GM12801 (cell line): ENCODE measurements around the gene WFDC12.

Experiments
- TF ChIP-seq, protein P1 (sequence below): IDR thresholded peaks from one replicate; pipeline ENCODE4 v1.5.1; 2011; ENCODE audit warnings: control low read depth; ENCODE audit not compliant: insufficient read length; ENCODE audit errors: extremely low read depth

WFDC12 gene

DNA sequence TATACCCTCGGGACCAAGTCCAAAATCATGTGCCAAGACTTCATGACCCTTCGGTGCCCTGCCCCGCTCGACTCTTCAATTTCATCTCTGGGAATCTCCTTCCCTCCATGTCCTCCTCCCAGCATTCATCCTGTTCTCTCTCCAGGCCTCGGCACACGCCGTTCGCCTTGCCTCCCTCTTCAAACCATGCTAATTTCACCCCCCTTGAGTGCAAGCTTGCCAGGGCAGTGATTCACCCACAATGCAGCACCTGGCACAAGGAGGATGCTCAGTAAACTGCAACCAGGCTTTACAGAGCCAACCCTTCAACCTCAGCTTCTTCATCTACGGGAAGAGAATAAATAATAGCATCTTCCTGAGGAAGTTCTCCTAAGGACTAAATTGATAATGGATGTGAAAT, 27.5 kb downstream of the WFDC12 start:
- TF ChIP-seq, protein P1, sequence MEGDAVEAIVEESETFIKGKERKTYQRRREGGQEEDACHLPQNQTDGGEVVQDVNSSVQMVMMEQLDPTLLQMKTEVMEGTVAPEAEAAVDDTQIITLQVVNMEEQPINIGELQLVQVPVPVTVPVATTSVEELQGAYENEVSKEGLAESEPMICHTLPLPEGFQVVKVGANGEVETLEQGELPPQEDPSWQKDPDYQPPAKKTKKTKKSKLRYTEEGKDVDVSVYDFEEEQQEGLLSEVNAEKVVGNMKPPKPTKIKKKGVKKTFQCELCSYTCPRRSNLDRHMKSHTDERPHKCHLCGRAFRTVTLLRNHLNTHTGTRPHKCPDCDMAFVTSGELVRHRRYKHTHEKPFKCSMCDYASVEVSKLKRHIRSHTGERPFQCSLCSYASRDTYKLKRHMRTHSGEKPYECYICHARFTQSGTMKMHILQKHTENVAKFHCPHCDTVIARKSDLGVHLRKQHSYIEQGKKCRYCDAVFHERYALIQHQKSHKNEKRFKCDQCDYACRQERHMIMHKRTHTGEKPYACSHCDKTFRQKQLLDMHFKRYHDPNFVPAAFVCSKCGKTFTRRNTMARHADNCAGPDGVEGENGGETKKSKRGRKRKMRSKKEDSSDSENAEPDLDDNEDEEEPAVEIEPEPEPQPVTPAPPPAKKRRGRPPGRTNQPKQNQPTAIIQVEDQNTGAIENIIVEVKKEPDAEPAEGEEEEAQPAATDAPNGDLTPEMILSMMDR: no peak

DNA sequence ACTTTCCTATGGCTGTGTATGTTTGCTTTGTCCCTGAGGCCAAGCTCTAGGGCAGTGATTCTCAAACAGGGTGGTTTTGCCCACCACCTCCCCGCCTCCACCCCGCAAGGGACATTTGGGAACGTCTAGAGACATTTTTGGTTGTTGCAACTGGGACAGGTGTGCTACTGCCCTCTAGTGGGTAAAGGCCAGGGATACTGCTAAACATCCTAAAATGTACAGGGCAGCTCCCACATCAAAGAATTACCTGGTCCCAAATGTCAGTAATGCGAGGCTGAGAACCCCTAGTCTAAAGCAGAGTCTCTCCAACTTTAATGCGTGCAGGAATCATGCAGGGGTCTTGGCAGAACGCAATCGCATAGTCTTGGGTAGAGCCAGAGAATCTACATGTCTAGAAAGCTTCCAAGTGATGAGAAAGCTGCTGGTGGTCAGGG, 28.4 kb downstream of the WFDC12 start:
- TF ChIP-seq, protein P1: no peak

DNA sequence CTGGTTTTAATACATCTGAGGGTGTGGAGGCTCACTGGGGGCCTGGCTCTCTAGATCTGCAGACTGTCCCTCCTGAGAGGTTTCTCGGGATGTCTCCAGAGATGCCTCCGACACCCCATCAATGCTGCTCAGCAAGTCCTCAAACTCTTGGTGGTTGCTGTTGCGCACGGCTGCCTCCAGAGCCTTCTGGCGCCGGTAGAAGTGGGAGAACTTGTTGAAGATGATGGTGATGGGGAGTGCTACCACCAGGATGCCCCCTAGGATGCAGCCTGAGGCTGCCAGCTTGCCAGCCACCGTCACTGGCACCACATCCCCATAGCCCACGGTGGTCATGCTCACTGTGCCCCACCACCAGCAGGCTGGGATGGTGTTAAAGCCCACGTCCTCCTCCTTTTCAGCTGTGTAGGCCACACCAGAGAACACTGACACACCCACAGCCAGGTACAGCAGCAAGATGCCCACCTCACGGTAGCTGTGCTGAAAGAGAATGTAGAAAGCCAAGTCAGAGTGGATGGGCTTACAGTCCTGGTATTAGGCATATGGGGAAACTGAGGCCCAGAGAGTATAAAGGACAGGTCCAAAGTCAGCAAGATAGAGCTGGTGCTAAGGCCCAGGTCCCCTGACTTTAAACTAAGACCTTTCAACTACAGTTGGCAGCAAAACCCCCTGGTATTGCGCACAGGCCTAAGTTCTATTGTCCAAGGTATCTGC, 29.2 kb downstream of the WFDC12 start:
- TF ChIP-seq, protein P1: no peak

DNA sequence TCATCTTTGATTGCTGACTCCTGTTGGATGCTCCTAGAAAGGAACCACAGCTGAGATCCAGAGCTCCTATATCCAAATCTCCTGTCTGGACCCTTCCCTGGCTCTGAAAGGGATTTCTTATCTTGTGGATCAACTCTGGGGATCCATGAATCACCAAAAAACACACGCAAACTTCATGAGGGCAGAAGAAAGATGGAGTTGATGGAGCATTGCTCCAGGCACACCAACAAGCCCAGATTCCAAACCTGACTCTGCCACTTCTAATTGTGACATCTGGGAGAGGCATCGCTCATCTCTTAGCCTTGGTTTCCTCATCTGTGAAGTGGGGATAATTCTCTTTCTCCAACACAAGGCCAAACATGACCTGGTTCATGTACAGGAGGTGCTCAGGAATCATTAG, 30.1 kb downstream of the WFDC12 start:
- TF ChIP-seq, protein P1: no peak

DNA sequence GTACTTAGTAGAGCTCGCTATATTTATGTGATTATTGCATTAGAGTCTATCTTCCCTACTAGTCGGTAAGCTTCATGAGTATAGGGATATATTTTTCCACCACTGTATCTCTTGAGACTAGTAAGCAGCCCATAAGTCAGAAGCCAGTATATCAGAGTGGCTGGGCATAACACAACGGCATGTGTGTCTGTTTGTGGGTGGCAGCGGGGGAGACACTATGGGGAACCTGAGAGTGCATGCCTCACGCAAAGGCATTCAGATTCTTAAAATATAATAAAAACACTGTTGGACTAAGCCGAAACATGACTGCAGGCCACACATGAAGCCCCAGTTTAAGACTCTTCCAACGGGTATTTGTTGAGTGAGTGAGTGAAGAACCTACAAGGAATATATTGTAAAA, 31.4 kb downstream of the WFDC12 start:
- TF ChIP-seq, protein P1: no peak

DNA sequence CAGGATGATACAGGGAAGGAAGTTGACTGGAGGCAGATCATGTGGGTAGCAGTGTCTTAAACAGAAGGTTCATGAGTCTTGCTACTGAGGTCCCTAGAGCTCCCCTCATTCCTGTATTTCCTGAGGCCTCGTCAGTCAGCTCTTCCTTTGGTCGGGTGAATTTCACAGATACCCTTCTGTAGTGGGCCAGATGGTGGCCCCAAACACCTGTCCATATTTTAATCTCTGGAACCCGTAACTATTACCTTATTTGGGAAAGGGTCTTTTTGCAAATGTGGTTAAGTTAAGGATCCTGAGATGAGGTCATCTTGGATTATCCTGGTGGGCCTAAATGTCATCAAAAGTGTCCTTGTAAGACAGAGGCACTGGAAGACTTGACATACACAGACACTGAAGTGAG, 32.9 kb downstream of the WFDC12 start:
- TF ChIP-seq, protein P1: no peak

DNA sequence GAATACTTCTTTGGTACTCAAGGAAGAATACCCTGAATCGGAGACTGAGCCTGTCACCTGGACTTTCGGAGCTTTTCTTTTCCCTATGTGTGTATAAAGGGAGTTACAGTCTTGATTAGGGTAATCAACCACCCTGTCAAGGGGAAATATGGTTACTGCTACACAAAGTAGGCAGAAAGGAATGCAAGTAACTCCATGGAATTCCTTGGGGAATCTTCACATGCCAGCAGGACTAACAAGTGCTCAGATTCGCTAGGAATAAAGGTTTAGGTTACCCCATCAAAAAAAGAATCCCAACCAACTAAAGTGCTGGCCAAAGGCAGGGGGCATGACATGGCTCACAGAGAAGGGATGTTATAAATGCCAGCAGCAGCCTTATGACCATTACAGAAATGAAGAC, 33.8 kb downstream of the WFDC12 start:
- TF ChIP-seq, protein P1: no peak
